Neutrophil (primary cell): ENCODE measurements around the gene C9orf50.

Experiments
- H3K27ac ChIP-seq: fragments of 200-600 bp; sonication (generic); 2 replicates; pipeline ENCODE4 v1.5.1; 2016; ENCODE audit warnings: mild to moderate bottlenecking, moderate library complexity
- H3K27me3 ChIP-seq: fragments of 200-600 bp; sonication (generic); 2 replicates; pipeline ENCODE4 v1.6.0; 2016; ENCODE audit warnings: mild to moderate bottlenecking
- H3K36me3 ChIP-seq: fragments of 200-600 bp; sonication (generic); 2 replicates; pipeline ENCODE4 v1.5.1; 2017
- H3K4me1 ChIP-seq, 2 experiments: fragments of 200-600 bp in 1 of 2; sonication (generic) in 1 of 2; 1 replicate in 1 of 2; 2 replicates in 1 of 2; pipeline versions ENCODE4 v1.5.1 to v1.6.1; 2013 to 2016; ENCODE audit warnings: low read depth in 1 of 2, low read length in 1 of 2, mild to moderate bottlenecking in 1 of 2, moderate library complexity in 1 of 2; ENCODE audit not compliant: control insufficient read depth in 1 of 2, insufficient read depth in 1 of 2
- H3K4me3 ChIP-seq, 2 experiments: fragments of 200-600 bp in 1 of 2; sonication (generic) in 1 of 2; 1 replicate in 1 of 2; 2 replicates in 1 of 2; pipeline ENCODE4 v1.5.1; 2013 to 2016; ENCODE audit warnings: low read depth in 1 of 2, low read length in 1 of 2, mild to moderate bottlenecking in 1 of 2, moderate library complexity in 1 of 2
- H3K9me3 ChIP-seq: fragments of 200-600 bp; sonication (generic); 2 replicates; pipeline ENCODE4 v1.5.1; 2016
- CTCF ChIP-seq: fragments of 200-600 bp; sonication (generic); IDR thresholded peaks from 2 replicates; pipeline ENCODE4 v1.5.1; 2016; ENCODE audit warnings: antibody characterized with exemption

The C9orf50 gene

GRCh38 chr9:129567329-129567728 is 53.6 kb downstream of the C9orf50 start:
- Histone ChIP-seq H3K36me3 (no peaks in the 10 kb centered on the region), H3K4me3 (no peak overlapping the region), H3K4me1 (peaks cover 23 to 31% of the 10 kb centered on the region in 2 experiments), H3K9me3 (no peaks in the 10 kb centered on the region), H3K27me3 (peaks cover 44% of the 10 kb centered on the region), H3K27ac (no peak overlapping the region)
- no peak for TF ChIP-seq CTCF

GRCh38 chr9:129566563-129567266 is 54.2 kb downstream of the C9orf50 start:
- H3K9me3 ChIP-seq: no peaks in the 10 kb centered on the region
- no peak overlapping the region for H3K4me3 ChIP-seq
- H3K36me3 ChIP-seq: no peaks in the 10 kb centered on the region
- no peak overlapping the region for H3K27ac ChIP-seq
- peaks cover 44% of the 10 kb centered on the region for H3K27me3 ChIP-seq
- H3K4me1 ChIP-seq: peaks cover 23 to 31% of the 10 kb centered on the region in 2 experiments
- no peak for TF ChIP-seq CTCF

GRCh38 chr9:129562917-129563316 is 58.0 kb downstream of the C9orf50 start:
- Histone ChIP-seq H3K4me3 (no peak overlapping the region), H3K27me3 (peaks cover 18% of the 10 kb centered on the region), H3K4me1 (peaks cover 7 to 15% of the 10 kb centered on the region in 2 experiments), H3K36me3 (no peaks in the 10 kb centered on the region), H3K9me3 (no peaks in the 10 kb centered on the region), H3K27ac (no peak overlapping the region)
- no peak for TF ChIP-seq CTCF

GRCh38 chr9:129562514-129562913 is 58.4 kb downstream of the C9orf50 start:
- Histone ChIP-seq H3K4me3 (no peak overlapping the region), H3K36me3 (no peaks in the 10 kb centered on the region), H3K9me3 (no peaks in the 10 kb centered on the region), H3K27ac (no peak overlapping the region), H3K4me1 (peaks cover 7 to 15% of the 10 kb centered on the region in 2 experiments), H3K27me3 (peaks cover 14% of the 10 kb centered on the region)
- TF ChIP-seq CTCF: no peak
